ENCODE data around the gene ATP4B. TPM values are rescaled to one million over a fixed set of nuclear protein-coding genes. Genes with fewer than 3 reads are reported as not detected.

Gene ATP4B
- total and polyA plus RNA-seq, 4 donors, result not detected

- DNase-seq (no peak), ATAC-seq (ENCODE audit: insufficient read depth, low FRiP score) (no peak)
- Histone ChIP-seq H3K27me3 (ENCODE audit: control insufficient read depth in 3 of 3, insufficient read depth in 3 of 3, low read length in 2 of 3) (no peaks in the 10 kb centered on the region), H3K4me1 (ENCODE audit: control insufficient read depth in 5 of 5, insufficient read depth in 5 of 5, low read length in 5 of 5) (no peaks in the 10 kb centered on the region), H3K36me3 (ENCODE audit: control insufficient read depth in 4 of 4, insufficient read depth in 4 of 4, low read length in 4 of 4) (peaks cover 19 to 65% (median 44%) of the 10 kb centered on the region in 4 donors), H3K9me3 (ENCODE audit: control insufficient read depth in 4 of 4, insufficient read depth in 3 of 4, low read length in 3 of 4) (no peaks in the 10 kb centered on the region), H3K27ac (ENCODE audit: low read depth in 1 of 2, low read length in 1 of 2) (no peak overlapping the region), H3K4me3 (no peak overlapping the region), H3K9ac (ENCODE audit: insufficient read depth in 1 of 2, low read length in 2 of 2) (no peak overlapping the region)
- TF ChIP-seq, protein P1, sequence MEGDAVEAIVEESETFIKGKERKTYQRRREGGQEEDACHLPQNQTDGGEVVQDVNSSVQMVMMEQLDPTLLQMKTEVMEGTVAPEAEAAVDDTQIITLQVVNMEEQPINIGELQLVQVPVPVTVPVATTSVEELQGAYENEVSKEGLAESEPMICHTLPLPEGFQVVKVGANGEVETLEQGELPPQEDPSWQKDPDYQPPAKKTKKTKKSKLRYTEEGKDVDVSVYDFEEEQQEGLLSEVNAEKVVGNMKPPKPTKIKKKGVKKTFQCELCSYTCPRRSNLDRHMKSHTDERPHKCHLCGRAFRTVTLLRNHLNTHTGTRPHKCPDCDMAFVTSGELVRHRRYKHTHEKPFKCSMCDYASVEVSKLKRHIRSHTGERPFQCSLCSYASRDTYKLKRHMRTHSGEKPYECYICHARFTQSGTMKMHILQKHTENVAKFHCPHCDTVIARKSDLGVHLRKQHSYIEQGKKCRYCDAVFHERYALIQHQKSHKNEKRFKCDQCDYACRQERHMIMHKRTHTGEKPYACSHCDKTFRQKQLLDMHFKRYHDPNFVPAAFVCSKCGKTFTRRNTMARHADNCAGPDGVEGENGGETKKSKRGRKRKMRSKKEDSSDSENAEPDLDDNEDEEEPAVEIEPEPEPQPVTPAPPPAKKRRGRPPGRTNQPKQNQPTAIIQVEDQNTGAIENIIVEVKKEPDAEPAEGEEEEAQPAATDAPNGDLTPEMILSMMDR (IDR thresholded peaks at IDR 0.05; ENCODE audit: control extremely low read depth, extremely low read depth), result no peak
- 97% methylated on average over 25 of the region's 25 CpGs for WGBS, 2 donors
Measured at GRCh38 chr13:113635709-113636108, 22.3 kb downstream of the ATP4B start.

DNA sequence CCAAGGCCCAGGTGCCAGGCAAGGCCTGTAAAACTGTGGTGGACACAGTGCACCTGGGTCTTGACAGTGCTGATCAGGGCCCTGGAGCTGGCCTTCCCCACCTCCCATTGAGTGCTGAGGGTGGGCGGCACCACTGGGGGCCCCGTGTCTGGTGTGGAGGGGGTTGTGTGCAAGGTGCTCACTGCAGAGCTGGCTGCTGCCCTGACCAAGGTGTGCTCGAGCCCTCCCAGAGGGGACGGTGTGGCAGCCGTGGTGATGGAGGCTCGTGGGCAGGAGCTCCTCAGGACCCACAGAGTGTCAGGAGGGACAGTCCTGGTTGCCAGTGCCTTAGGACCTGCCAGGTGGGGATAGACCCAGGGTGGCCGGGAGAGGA, 23.0 kb downstream of the ATP4B start:
- Histone ChIP-seq H3K27me3 (ENCODE audit: control insufficient read depth in 3 of 3, insufficient read depth in 3 of 3, low read length in 2 of 3) (no peaks in the 10 kb centered on the region), H3K27ac (ENCODE audit: low read depth in 1 of 2, low read length in 1 of 2) (no peak overlapping the region), H3K4me3 (no peak overlapping the region), H3K9me3 (ENCODE audit: control insufficient read depth in 4 of 4, insufficient read depth in 3 of 4, low read length in 3 of 4) (no peaks in the 10 kb centered on the region), H3K36me3 (ENCODE audit: control insufficient read depth in 4 of 4, insufficient read depth in 4 of 4, low read length in 4 of 4) (peaks cover 19 to 65% (median 39%) of the 10 kb centered on the region in 4 donors), H3K9ac (ENCODE audit: insufficient read depth in 1 of 2, low read length in 2 of 2) (no peak overlapping the region), H3K4me1 (ENCODE audit: control insufficient read depth in 5 of 5, insufficient read depth in 5 of 5, low read length in 5 of 5) (no peaks in the 10 kb centered on the region)
- TF ChIP-seq, protein P1 (IDR thresholded peaks at IDR 0.05; ENCODE audit: control extremely low read depth, extremely low read depth), result no peak
- no peak for DNase-seq
- ATAC-seq (ENCODE audit: insufficient read depth, low FRiP score), result no peak
- WGBS, 2 donors, result 97 to 99% methylated on average over 7 of the region's 7 CpGs

- ATAC-seq (ENCODE audit: insufficient read depth, low FRiP score) (no peak), DNase-seq (no peak)
- Histone ChIP-seq H3K36me3 (ENCODE audit: control insufficient read depth in 4 of 4, insufficient read depth in 4 of 4, low read length in 4 of 4) (peaks cover 19 to 65% (median 37%) of the 10 kb centered on the region in 4 donors), H3K9me3 (ENCODE audit: control insufficient read depth in 4 of 4, insufficient read depth in 3 of 4, low read length in 3 of 4) (no peaks in the 10 kb centered on the region), H3K27ac (ENCODE audit: low read depth in 1 of 2, low read length in 1 of 2) (no peak overlapping the region), H3K9ac (ENCODE audit: insufficient read depth in 1 of 2, low read length in 2 of 2) (no peak overlapping the region), H3K4me1 (ENCODE audit: control insufficient read depth in 5 of 5, insufficient read depth in 5 of 5, low read length in 5 of 5) (no peaks in the 10 kb centered on the region), H3K4me3 (no peak overlapping the region), H3K27me3 (ENCODE audit: control insufficient read depth in 3 of 3, insufficient read depth in 3 of 3, low read length in 2 of 3) (no peaks in the 10 kb centered on the region)
- WGBS, 2 donors, result 95 to 97% methylated on average over 16 of the region's 16 CpGs
- TF ChIP-seq, protein P1 (IDR thresholded peaks at IDR 0.05; ENCODE audit: control extremely low read depth, extremely low read depth), result no peak
Measured at GRCh38 chr13:113634279-113635047, 23.5 kb downstream of the ATP4B start.

Data from lung (tissue), 12 donors.